Uterus (tissue), 4 donors: Measurements from ENCODE around the gene MYZAP. TPM values are rescaled to one million over a fixed set of nuclear protein-coding genes. Genes with fewer than 3 reads are reported as not detected.

Source experiments
- DNase-seq, 2 donors: peaks; one replicate each; pipeline ENCODE4 v3.0.0-alpha.2; 2019 to 2020
- H3K27ac ChIP-seq, 2 donors: fragments of 200-600 bp; sonication (generic); 1 replicate in 1 of 2; 2 replicates in 1 of 2; pipeline ENCODE4 v1.5.1; 2016 to 2018
- H3K27me3 ChIP-seq, 2 donors: fragments of 200-600 bp; sonication (generic); one replicate each; pipeline ENCODE4 v1.5.1; 2018 to 2019; ENCODE audit warnings: control low read depth in 1 of 2
- H3K36me3 ChIP-seq, 2 donors: fragments of 200-600 bp; sonication (generic); one replicate each; pipeline ENCODE4 v1.5.1; 2019; ENCODE audit warnings: control low read depth in 1 of 2
- H3K4me1 ChIP-seq, 2 donors: fragments of 200-600 bp; sonication (generic); one replicate each; pipeline ENCODE4 v1.5.1; 2018 to 2019; ENCODE audit warnings: control low read depth in 1 of 2
- H3K4me3 ChIP-seq, 2 donors: fragments of 200-600 bp; sonication (generic); 1 replicate in 1 of 2; 2 replicates in 1 of 2; pipeline ENCODE4 v1.5.1; 2018 to 2019; ENCODE audit warnings: mild to moderate bottlenecking in 1 of 2
- H3K9me3 ChIP-seq, 2 donors: fragments of 200-600 bp; sonication (generic); one replicate each; pipeline ENCODE4 v1.5.1; 2019; ENCODE audit warnings: control low read depth in 1 of 2
- CTCF ChIP-seq, 4 experiments: fragments of 200-600 bp in 2 of 4; fragments of 450-650 bp in 2 of 4; sonication (generic) in 2 of 4; IDR thresholded peaks; one replicate each; pipeline ENCODE4 v1.5.1; 2016 to 2019; ENCODE audit warnings: antibody characterized with exemption in 4 of 4, mild to moderate bottlenecking in 2 of 4, moderate library complexity in 1 of 4
- POLR2A ChIP-seq, 2 donors: fragments of 450-650 bp; IDR thresholded peaks; one replicate each; pipeline ENCODE4 v1.6.1; 2016; ENCODE audit warnings: antibody characterized with exemption in 2 of 2, mild to moderate bottlenecking in 1 of 2, moderate library complexity in 1 of 2
- intact Hi-C: fragments of 100-400 bp; cut with DNase I; formaldehyde crosslinking; loops from one replicate; pipeline ENCODE4 v1.15.1; 2023; ENCODE audit warnings: low total_unique reads
- total RNA-seq, 4 donors: library from RNA; depleted of rRNA in 3 of 4; stranded (reverse); fragments of >200 nt in 3 of 4; gene quantifications; one replicate each; pipeline versions ENCODE4 v1.1.0 to v1.2.4, GENCODE V29; 2014 to 2023
- donor health status: DM: yes; HTN: yes; CAD: no.

Gene MYZAP
- total RNA-seq, 4 donors from 2014 or later: 7.7 to 22.5 (median 18.2) TPM

GRCh38 chr15:57732526-57733331 is 141.0 kb downstream of the MYZAP start:
- intact Hi-C loops: no loop called here
- Histone ChIP-seq H3K27me3 (no peaks in the 10 kb centered on the region), H3K4me1 (peaks cover 0 to 8% of the 10 kb centered on the region in 2 donors), H3K4me3 (no peak overlapping the region), H3K9me3 (no peaks in the 10 kb centered on the region), H3K36me3 (no peaks in the 10 kb centered on the region), H3K27ac (no peak overlapping the region)
- DNase-seq: peak in 1 of 2 donors; percentile 36
- no peak for TF ChIP-seq POLR2A (IDR thresholded peaks at IDR 0.05)
- peak; percentile 44 to 63 (median 58) for TF ChIP-seq CTCF (IDR thresholded peaks at IDR 0.05)

- Histone ChIP-seq H3K27me3 (no peaks in the 10 kb centered on the region), H3K36me3 (no peaks in the 10 kb centered on the region), H3K27ac (peak overlapping the region; percentile 62 to 76), H3K9me3 (no peaks in the 10 kb centered on the region), H3K4me3 (no peak overlapping the region), H3K4me1 (peaks cover 0 to 8% of the 10 kb centered on the region in 2 donors)
- intact Hi-C loops: no loop called here
- no peak for TF ChIP-seq CTCF (IDR thresholded peaks at IDR 0.05)
- no peak for TF ChIP-seq POLR2A (IDR thresholded peaks at IDR 0.05)
- no peak for DNase-seq
Observed at GRCh38 chr15:57734860-57735259, 143.2 kb downstream of the MYZAP start.

Other genes starting within 250 kb of the MYZAP start
- 10 to 100 TPM; 15.1 to 74.4 (median 31.7) TPM for gene CGNL1, start 215.4 kb upstream of the MYZAP start, total RNA-seq
- 1,000 to 10,000 TPM in 2 of 4 donors, 100 to 1,000 TPM in 1, 10 to 100 TPM in 1; 95.2 to 1,545 (median 900) TPM for gene POLR2M, start 114.8 kb downstream of the MYZAP start, total RNA-seq